ENCODE measurements around the gene GRB14.

GRCh38 chr2:164599954-164600589 is 21.2 kb downstream of the GRB14 start:
- no peak for TF ChIP-seq POLR2AphosphoS5 (IDR thresholded peaks at IDR 0.05; ENCODE audit: low read depth, low read length)
- no peak for TF ChIP-seq POLR2A (IDR thresholded peaks at IDR 0.05; ENCODE audit: low read depth, low read length)

All from GM12892 (cell line).